ENCODE measurements around the gene ZNF273.
A peak's percentile ranks its signal among the peaks of the same experiment; 100 is the strongest.
"Not testable (repeated sequence)": the region's sequence is repeated elsewhere in the genome, so short reads cannot be mapped to it uniquely, and the experiment has no call there.

The ZNF273 gene

DNA sequence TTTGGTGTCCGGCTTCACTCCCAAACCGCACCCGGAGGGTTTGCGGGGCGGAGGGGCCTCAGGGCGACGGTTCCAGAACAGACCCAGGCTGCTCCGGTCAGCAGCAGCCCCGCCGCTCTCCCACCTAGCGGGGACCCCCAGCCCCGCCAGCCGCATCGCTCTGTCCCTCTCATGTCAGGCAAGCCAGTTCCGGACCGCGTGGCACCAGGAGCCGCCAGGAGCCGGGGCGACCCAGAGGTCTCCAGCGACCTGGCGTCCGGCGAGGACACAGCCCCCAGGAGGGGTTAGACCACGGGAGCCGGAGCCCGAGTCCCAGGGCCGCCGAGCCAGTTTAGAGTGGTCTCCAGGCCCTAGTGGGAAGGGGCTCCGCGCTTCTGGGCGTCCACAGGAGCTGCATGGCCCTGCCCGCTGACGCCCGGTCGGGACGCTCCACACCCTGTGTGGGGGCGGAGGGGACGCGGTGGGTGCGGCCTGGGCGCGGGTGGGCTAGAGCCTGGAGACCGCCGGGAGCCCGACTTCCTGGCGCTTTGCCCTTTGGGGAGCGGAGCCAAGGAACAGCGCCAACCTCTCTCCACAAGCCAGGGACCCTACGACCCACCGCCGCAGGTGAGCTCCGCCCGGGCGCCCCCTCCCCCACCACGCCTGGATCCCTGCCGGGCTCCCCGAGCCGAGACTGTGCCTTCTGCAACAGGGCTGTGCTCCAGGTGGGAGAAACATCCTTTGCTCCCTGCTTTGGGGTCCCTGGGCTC is 44.4 kb downstream of the ZNF273 start:
- DNase-seq: no peak

GRCh38 chr7:64948774-64949173 is 45.7 kb downstream of the ZNF273 start:
- not testable (repeated sequence) for DNase-seq

DNA sequence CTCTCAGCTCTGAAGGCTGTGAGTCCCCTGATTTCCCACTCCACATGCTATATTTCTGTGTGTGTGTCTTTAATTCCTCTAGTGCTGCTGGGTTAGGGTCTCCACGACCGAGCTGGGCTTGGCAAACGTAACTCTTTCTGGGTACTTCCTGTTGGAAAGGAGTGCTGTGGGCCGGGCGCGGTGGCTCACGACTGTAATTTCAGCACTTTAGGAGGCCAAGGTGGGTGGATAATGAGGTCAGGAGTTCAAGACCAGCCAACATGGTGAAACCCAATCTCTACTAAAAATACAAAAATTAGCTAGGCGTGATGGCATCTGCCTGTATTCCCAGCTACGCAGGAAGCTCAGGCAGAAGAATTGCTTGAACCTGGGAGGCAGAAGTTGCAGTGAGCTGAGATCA is 47.6 kb downstream of the ZNF273 start:
- DNase-seq: not testable (repeated sequence)

GRCh38 chr7:64951250-64951848 is 48.3 kb downstream of the ZNF273 start:
- peak; percentile 68 for DNase-seq

DNA sequence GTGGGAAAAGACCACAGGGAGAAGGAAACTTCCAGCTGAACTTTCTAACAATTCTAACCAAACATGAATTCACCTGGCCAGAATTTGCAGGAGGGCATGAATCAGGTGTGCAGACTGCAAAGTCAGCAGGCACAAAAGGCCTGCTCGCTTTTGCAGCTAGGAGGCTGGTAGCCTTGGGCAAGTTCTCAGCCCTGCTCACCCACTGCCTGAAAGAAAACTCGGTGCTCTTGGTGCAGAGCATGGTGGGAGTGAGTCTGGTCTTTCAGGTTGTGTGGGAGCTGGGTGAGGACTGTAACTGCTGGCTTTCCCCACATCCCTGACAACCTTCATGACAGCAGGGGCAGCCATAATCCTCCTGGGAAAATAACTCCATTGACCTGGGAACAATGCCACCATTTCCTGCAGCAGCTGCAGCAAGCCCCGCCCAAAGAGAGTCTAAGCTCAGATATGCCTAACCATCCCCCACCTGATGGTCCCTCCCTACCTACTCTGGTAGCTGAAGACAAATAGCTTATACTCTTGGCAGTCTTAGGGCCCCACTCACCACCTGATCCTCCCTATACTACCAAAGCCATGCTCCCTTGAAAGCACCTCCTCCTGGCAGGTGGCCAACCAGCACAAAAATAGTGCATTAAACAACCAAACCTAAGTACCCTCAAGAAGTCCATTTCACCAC is 56.1 kb downstream of the ZNF273 start:
- DNase-seq: no peak

DNA sequence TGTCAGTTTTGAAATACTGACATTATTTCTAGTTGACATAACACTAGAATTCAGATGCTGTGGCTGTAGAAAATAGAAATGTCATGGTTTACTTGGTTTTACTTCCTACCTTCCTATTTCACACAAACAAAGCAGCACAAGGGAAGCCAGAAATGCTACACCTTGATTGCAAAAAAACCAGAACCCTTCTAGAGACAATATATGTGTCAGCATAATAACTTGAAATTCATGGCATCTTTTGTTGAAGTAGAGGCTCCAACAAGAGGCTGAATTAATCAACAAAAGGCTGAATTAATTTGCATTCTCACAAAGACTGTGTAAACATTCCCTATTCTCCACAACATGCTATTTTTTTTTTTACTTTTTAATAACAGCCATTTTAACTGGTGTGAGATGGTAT is 62.5 kb downstream of the ZNF273 start:
- DNase-seq: no peak

- DNase-seq: no peak
Measured at GRCh38 chr7:64978497-64979203, 75.6 kb downstream of the ZNF273 start.
